GM10248 (cell line): ENCODE measurements around the gene RNF183.

Experiments used
- CTCF ChIA-PET: fragments of 300-600 bp; sonication (Branson Sonifier 250); formaldehyde crosslinking; extraction: SDS; loops from one replicate; lab custom pipeline; 2021; ENCODE audit warnings: antibody characterized with exemption; lab: Yijun Ruan, JAX
- POLR2A ChIA-PET: fragments of 350-650 bp; sonication (Branson Sonifier 250); formaldehyde crosslinking; extraction: SDS; loops from one replicate; lab custom pipeline; 2020; ENCODE audit warnings: antibody characterized with exemption; lab: Yijun Ruan, JAX
- DNase-seq: peaks from one replicate; pipeline ENCODE4 v3.0.0; 2012; ENCODE audit errors: extremely low spot score
- CTCF ChIP-seq: IDR thresholded peaks from 2 replicates; pipeline ENCODE4 v1.5.1; 2012; ENCODE audit warnings: mild to moderate bottlenecking, low read depth; ENCODE audit errors: extremely low read depth, missing control alignments, control extremely low read depth

Gene RNF183

GRCh38 chr9:113310538-113310937 lies 7.4 kb upstream of the RNF183 start:
- TF ChIP-seq CTCF = no peak
- no peak for DNase-seq
- ChIA-PET POLR2A (interaction anchor here (0.6 kb wide), 1 partner anchor 12 kb away, joined by 4 read pairs; no protein-coding TSS in a partner anchor), CTCF (interaction anchor here (0.8 to 3.6 kb wide), 6 partner anchors 35 to 349 kb away, joined by 3 to 14 read pairs (median 7); partner anchors contain the start of genes ALAD, CDC26 and PRPF4)

DNA sequence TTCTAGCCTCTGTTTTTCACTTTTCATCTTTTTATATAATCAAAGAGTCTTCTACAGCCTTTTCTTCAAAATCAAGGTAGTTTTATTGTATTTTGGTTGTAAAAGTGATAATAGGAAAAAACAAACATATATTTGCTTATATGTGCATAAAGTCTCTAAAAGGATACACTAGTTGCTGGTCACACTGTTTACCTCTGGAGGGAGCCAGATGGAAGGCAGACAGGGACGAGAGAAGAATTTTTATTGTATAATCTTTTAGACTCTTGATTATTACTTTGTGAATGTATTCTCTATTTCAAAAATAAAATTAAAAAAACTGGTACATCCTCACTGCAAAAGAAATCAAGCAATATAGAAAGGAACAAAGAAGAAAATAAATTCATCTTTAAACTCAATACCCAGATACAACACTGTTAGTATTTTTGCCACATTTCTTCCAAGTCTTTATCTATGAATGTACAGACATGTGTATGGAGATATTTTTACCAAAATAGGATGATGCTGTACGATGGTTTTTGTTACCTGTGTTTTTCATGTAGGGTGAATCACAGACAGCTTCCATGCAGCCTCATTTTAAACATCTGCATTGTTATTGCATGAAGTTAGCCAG lies 6.1 kb upstream of the RNF183 start:
- CTCF ChIA-PET = interaction anchor here (0.8 to 3.6 kb wide), 8 partner anchors 9 to 346 kb away, joined by 3 to 14 read pairs (median 5); partner anchors contain the start of genes ALAD, CDC26 and PRPF4
- POLR2A ChIA-PET = no interaction called here
- peak; percentile 72 for TF ChIP-seq CTCF
- peak; percentile 62 for DNase-seq

- ChIA-PET CTCF (interaction anchor here (1.3 kb wide), 1 partner anchor 18 kb away, joined by 3 read pairs; no protein-coding TSS in a partner anchor), POLR2A (no interaction called here)
- DNase-seq = no peak
- TF ChIP-seq CTCF = no peak
Observed at GRCh38 chr9:113307396-113307975, 4.3 kb upstream of the RNF183 start.

DNA sequence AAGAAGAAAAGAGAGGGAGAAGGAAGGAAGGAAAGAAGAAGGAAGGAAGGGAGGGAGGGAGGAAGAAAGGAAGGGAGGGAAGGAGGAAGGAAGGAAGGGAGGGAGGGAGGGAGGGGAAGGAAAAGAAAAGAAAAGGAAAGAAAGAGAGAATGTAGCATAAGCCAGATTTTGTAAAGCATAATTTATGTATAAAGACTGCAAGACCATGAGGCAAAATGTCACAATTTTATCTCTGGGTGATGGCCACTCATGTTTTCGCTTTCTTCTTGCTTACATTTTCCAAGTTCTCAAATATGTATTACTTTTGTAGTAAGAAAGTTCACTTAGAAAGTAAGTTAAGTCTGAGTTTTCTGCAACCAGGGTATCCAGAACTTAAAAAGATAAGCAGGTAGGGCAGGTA lies 3.4 kb upstream of the RNF183 start:
- ChIA-PET CTCF (no interaction called here), POLR2A (no interaction called here)
- no peak for TF ChIP-seq CTCF
- no peak for DNase-seq

GRCh38 chr9:113301548-113301947 lies 1.6 kb downstream of the RNF183 start:
- no peak for DNase-seq
- no peak for TF ChIP-seq CTCF
- ChIA-PET CTCF (no interaction called here), POLR2A (no interaction called here)

- DNase-seq = no peak
- TF ChIP-seq CTCF = no peak
- CTCF ChIA-PET = interaction anchor here (1.0 to 1.9 kb wide), 4 partner anchors 9 to 102 kb away, joined by 3 to 6 read pairs (median 4); no protein-coding TSS in a partner anchor
- POLR2A ChIA-PET = no interaction called here
Observed at GRCh38 chr9:113299800-113300292, 3.3 kb downstream of the RNF183 start.
